ENCODE data around the gene ZNF385B. TPM values are rescaled to one million over a fixed set of nuclear protein-coding genes. Genes with fewer than 3 reads are reported as not detected.

ZNF385B gene
- total RNA-seq, 1 donor from 2014 or later, result 0.51 TPM

GRCh38 chr2:179744401-179744800, 117.0 kb downstream of the ZNF385B start:
- DNase-seq, result no peak

DNA sequence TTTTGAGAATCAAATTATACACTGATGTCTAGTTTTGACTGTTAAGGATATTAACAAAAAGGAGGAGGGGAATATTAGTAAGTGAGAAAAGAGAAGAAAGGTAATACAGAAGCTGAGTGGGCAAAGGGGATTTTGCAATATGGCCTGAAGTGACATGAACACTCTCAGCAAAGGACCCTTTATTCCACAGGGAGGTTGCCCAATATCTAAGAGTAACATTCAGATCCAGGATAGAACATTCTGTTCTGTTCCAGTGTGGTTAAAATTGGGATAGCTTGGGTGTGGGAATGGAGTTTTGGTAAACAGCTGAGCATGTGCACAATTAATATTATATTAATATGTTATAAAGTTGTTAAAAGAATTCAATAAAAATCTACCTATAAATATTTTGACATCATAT, 120.1 kb downstream of the ZNF385B start:
- DNase-seq, result no peak

DNA sequence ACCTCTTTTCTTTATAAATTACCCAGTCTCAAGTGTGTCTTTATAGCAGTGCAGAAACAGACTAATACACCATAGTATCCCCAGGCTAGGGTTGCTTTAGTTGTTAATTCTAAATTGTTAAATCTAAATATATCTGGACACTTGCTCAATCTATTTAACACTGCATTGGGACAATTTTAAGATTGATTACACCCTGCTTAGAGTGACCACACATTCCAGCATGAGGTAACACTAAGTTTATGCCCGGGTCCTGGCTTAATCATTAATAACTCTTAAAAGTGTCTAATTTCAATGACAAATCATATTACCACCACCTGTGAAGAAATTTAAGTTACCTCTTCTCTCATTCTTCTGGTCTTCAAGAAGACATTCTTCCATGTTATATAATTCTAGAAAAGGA, 131.4 kb downstream of the ZNF385B start:
- DNase-seq, result no peak

GRCh38 chr2:179726461-179727180, 134.8 kb downstream of the ZNF385B start:
- DNase-seq, result no peak

DNA sequence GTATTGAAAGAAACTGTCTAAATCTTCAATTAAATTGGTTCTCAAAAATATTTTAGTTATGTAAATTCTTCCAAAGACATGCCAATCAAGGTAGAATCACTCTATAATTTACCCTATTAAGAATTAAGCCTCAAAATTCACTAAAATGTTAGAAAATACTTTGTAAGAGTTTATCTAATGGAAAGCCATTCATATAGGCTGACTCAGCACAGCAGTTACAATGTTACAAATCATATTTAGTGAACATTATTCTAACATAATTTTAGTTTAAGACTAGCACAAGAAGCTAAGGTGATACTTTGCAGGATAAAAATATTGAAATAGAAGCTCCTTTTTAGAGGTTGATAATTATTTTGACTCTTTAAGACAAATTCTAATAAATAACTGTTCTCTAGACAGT, 137.0 kb downstream of the ZNF385B start:
- DNase-seq, result no peak

GRCh38 chr2:179720173-179720772, 141.1 kb downstream of the ZNF385B start:
- no peak for DNase-seq

DNA sequence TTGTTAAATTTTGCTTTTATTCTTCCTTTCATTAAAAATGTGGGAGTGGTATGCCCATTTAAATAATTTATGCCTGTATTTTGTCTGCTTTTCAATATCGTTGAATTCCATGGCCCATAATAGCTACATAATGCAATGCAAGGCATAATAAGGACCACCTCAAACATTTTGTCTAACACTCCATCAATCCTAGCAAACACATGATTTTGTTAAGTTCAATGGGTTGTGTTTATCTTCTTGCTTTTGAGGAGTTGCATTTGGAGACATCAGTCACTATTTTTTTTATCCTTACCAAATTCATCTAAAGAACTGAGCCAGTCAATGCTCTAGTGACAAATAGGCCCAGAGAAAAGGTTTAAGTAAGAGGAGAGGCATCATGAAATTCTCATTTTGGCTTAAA, 145.5 kb downstream of the ZNF385B start:
- no peak for DNase-seq

DNA sequence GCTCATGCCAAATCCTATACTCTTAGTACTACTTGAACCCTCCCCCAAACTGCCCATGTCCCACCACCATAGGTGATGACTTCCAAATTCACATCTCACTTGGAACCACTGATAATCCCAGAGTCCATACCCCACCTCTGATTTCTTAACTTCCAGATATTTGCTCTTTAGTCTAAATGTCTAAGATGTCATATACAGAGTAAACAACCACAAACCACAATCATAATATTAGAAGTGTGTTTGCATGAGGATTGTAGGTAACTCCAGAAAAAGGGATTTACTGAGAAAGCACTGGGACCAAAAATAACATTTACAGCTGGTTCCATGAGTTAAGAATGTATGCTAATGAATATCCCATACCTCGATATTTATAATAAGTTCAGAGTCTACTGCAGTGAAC, 146.2 kb downstream of the ZNF385B start:
- DNase-seq, result no peak

- DNase-seq, result no peak
Measured at GRCh38 chr2:179712825-179713224, 148.6 kb downstream of the ZNF385B start.

GRCh38 chr2:179711375-179711774, 150.0 kb downstream of the ZNF385B start:
- peak; percentile 4 for DNase-seq

GRCh38 chr2:179703702-179704101, 157.7 kb downstream of the ZNF385B start:
- DNase-seq, result no peak

DNA sequence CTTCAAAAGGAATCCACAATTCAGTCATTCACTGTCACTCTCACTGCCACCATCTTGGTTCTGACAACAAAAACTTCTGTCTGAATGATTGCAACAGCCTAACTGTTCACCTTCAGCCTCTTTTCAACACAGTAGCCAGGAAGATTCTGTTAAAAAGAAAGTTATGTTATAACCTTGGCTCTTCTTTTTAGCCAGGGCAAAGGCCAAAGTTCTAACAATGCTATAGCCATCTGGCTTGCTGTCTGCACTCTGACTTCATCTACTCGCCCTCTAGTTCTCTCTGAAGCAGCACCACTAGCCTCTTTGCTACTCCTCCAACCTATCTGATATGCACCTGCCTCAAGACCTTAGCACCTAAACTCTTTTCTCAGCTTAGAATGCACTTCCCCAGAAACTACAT, 158.5 kb downstream of the ZNF385B start:
- DNase-seq, result no peak

- DNase-seq, result no peak
Measured at GRCh38 chr2:179701524-179702110, 159.8 kb downstream of the ZNF385B start.

GRCh38 chr2:179695486-179695885, 165.9 kb downstream of the ZNF385B start:
- no peak for DNase-seq

DNA sequence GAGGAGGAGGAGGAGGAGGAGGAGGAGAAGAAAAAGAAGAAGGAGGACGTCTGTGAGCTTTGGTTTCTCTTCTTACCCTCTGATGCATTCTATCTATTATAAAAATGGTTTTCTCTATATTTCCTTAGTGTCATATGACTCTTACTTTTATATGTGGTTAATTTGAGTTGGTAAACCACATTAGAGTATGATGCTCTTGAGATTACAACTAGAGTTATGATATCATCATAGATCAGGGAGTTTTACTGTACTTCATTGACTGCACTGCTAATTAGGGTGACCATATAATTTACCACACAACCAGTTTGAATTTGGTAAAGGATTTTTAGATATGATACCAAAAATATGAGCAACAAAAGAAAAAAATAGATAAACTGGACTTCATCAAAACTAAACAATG, 166.4 kb downstream of the ZNF385B start:
- no peak for DNase-seq

GRCh38 chr2:179692610-179693009, 168.8 kb downstream of the ZNF385B start:
- DNase-seq, result no peak

GRCh38 chr2:179692043-179692442, 169.4 kb downstream of the ZNF385B start:
- DNase-seq, result no peak

DNA sequence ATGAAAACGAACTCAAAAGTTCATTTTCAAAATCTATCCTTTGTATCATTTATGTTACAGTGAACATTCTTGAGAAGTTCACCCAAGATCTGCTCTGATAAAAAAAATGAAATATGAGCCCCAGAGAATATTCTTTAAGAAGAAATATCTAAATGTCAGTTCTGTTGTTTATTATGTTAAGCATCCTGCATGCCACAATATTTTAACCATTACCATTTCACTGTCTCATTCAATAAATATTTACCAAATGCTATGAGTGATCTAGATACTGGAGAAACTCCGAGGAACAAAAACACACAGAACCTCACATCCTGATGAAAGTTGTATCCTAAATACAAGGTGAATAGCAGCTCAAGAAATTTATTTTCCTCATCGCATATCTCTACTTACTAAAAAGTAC, 170.2 kb downstream of the ZNF385B start:
- DNase-seq, result no peak

- DNase-seq, result no peak
Measured at GRCh38 chr2:179686718-179687342, 174.6 kb downstream of the ZNF385B start.

DNA sequence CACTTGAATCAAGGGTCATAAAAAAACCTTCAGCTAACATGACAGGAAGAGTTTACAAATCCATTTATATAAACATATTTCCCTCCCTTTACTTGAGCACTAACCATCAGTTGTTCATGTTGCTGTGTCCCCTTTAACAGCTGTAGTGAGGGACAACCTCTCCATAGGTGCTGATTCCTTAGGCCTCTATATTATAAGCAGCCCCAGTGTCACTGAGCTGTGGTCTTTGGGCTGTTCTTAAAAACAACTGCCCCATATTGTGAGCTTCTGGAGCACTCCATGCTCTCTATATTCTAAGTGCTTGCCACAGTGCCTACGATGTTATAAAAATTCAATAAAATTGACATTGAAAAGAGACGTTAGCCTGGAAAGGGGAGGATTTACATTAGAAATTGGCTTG, 175.3 kb downstream of the ZNF385B start:
- no peak for DNase-seq

- DNase-seq, result no peak
Measured at GRCh38 chr2:179685146-179685545, 176.3 kb downstream of the ZNF385B start.

DNA sequence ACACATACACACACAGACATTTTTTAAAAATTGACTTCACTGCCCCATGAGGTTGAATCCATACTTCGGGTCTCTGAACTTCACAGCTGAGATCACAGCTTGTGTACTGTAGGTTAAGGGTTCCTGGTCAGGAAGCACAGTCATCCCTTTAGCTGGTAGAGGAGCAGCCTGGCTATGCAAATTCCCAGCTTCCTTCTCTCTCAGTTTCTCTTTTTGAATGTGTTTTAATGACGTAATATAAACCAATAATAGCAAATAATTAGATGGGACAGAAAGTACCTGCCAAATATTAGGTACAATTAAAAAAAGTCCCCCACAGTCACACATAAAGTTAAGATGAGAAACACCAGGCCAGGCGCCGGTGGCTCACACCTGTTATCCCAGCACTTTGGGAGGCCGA, 178.7 kb downstream of the ZNF385B start:
- no peak for DNase-seq

DNA sequence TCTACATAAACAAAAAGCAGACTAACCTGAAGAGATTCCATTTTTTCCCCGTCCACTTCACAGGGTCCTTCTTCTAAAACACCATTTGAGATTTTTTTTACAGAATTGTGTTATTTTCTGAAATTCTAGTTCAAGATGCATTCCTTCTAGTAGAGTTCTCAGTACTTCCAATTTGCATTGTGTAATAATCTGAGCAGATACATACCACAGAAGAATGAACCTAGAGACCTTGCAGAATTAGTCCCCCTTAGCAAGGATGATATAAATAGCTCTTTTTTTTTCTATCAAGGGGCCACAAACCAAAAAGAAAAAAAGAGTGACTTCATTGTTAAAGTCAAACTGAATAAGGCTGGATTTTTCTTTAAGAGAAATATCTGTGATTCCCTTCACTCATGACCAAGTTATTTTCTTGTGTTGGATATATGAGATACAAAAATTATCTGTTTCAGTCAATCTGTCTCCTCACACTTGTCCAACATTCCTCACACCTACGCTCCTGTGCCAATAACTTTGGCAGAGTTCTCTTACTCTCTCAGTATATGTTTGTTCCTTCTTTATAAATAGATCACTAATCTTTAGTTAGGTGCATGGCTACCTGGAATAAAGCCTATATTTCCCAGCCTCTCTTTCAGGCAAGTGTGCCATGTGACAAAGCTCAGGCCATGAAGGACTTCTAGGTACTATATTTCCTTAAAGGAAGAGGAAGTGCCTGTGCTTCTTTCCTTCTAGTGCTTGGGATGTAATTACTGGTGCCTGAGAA, 183.5 kb downstream of the ZNF385B start:
- DNase-seq, result peak; percentile 1
